K562 (cell line): ENCODE data around the gene GP1BB. TPM values are rescaled to one million over a fixed set of nuclear protein-coding genes. Genes with fewer than 3 reads are reported as not detected.
A peak's percentile ranks its signal among the peaks of the same experiment; 100 is the strongest.

ENCODE experiments used
- ARHGAP35 ChIP-seq: fragments of 450-650 bp; IDR thresholded peaks from 2 replicates; pipeline ENCODE4 v1.6.1; 2018; ENCODE audit not compliant: partially characterized antibody
- BRCA1 ChIP-seq, 2 experiments: fragments of 450-650 bp in 1 of 2; sonication (generic) in 1 of 2; formaldehyde crosslinking in 1 of 2; IDR thresholded peaks; 2 replicates each; pipeline versions ENCODE4 v1.5.0 to v1.6.1; 2017 to 2020; ENCODE audit warnings: mild to moderate bottlenecking in 1 of 2, missing genetic modification reagents in 1 of 2
- CAMTA2 ChIP-seq: fragments of 250-450 bp; sonication (Bioruptor Pico); conservative IDR thresholded peaks from 2 replicates; pipeline ENCODE4 v1.5.1; 2022
- CBFA2T3 ChIP-seq: fragments of 450-650 bp; IDR thresholded peaks from 2 replicates; pipeline ENCODE4 v1.6.1; 2017
- CBX5 ChIP-seq: IDR thresholded peaks from 2 replicates; pipeline ENCODE4 v1.6.1; 2014; ENCODE audit warnings: low read depth, borderline replicate concordance
- CREB1 ChIP-seq, 2 experiments: sonication (generic) in 1 of 2; formaldehyde crosslinking in 1 of 2; IDR thresholded peaks; 2 replicates each; pipeline versions ENCODE4 v1.6.1 to v1.8.0; 2012 to 2022; ENCODE audit warnings: inconsistent platforms in 1 of 2, mild to moderate bottlenecking in 1 of 2, missing genetic modification reagents in 1 of 2, moderate library complexity in 1 of 2
- DACH1 ChIP-seq: fragments of 450-650 bp; IDR thresholded peaks from 2 replicates; pipeline ENCODE4 v1.6.1; 2018; ENCODE audit not compliant: partially characterized antibody
- E2F3 ChIP-seq: fragments of 250-450 bp; sonication (Bioruptor Pico); IDR thresholded peaks from 2 replicates; pipeline ENCODE4 v1.4.0; 2020; ENCODE audit warnings: mild to moderate bottlenecking
- FOS ChIP-seq: IDR thresholded peaks from 3 replicates; pipeline ENCODE4 v1.6.1; 2011; ENCODE audit not compliant: insufficient read length; ENCODE audit errors: extremely low read depth
- FOXA3 ChIP-seq, 2 experiments: fragments of 450-650 bp in 1 of 2; sonication (generic) in 1 of 2; formaldehyde crosslinking; IDR thresholded peaks in 1 of 2; conservative IDR thresholded peaks in 1 of 2; 2 replicates each; pipeline versions ENCODE4 v1.4.0 to v1.8.0; 2020 to 2022; ENCODE audit warnings: mild to moderate bottlenecking in 2 of 2, missing genetic modification reagents in 1 of 2
- FOXJ2 ChIP-seq: fragments of 200-800 bp; sonication (Bioruptor generic); IDR thresholded peaks from 2 replicates; pipeline ENCODE4 v1.6.1; 2016; ENCODE audit warnings: missing genetic modification characterization, missing compliant biosample characterization
- GATAD2A ChIP-seq: fragments of 450-650 bp; IDR thresholded peaks from 2 replicates; pipeline ENCODE4 v1.6.1; 2017
- KDM1A ChIP-seq, 2 experiments: fragments of 450-650 bp; IDR thresholded peaks; 2 replicates each; pipeline ENCODE4 v1.6.1; 2016; ENCODE audit warnings: mild to moderate bottlenecking in 2 of 2
- MCM7 ChIP-seq, 2 experiments: fragments of 450-650 bp; IDR thresholded peaks; 2 replicates each; pipeline ENCODE4 v1.6.1; 2016 to 2018
- MEF2D ChIP-seq: conservative IDR thresholded peaks from 2 replicates; pipeline ENCODE4 v1.6.1; 2016; ENCODE audit warnings: low read depth, missing genetic modification characterization, missing compliant biosample characterization
- NRF1 ChIP-seq, 2 experiments: fragments of 450-650 bp; IDR thresholded peaks in 1 of 2; conservative IDR thresholded peaks in 1 of 2; 2 replicates each; pipeline ENCODE4 v1.6.1; 2014; ENCODE audit warnings: mild to moderate bottlenecking in 2 of 2
- POLR3A ChIP-seq: IDR thresholded peaks from 2 replicates; pipeline ENCODE4 v1.6.1; 2011; ENCODE audit warnings: borderline replicate concordance, mild to moderate bottlenecking, moderate library complexity; ENCODE audit not compliant: insufficient read length, insufficient read depth; ENCODE audit errors: extremely low read depth
- PURB ChIP-seq: sonication (generic); formaldehyde crosslinking; IDR thresholded peaks from 2 replicates; pipeline ENCODE4 v1.9.0; 2021; ENCODE audit warnings: low read depth, mild to moderate bottlenecking, missing genetic modification reagents
- SMC3 ChIP-seq: conservative IDR thresholded peaks from 2 replicates; pipeline ENCODE4 v1.6.1; 2011; ENCODE audit warnings: low read depth, low read length, improper control_type of control experiment; ENCODE audit not compliant: insufficient read depth
- SRF ChIP-seq, 2 experiments: fragments of 250-450, 450-650 bp in 1 of 2; sonication (Bioruptor Pico) in 1 of 2; sonication (generic) in 1 of 2; formaldehyde crosslinking; IDR thresholded peaks; 2 replicates each; pipeline versions ENCODE4 v1.5.0 to v1.5.1; 2020 to 2022; ENCODE audit warnings: mild to moderate bottlenecking in 1 of 2, missing genetic modification reagents in 1 of 2
- U2AF2 ChIP-seq: fragments of 200-400 bp; formaldehyde crosslinking; optimal IDR thresholded peaks from 2 replicates; pipeline ENCODE3; 2017; ENCODE audit warnings: low read depth, mild to moderate bottlenecking, low read length
- USF2 ChIP-seq: sonication (generic); formaldehyde crosslinking; IDR thresholded peaks from 2 replicates; pipeline ENCODE4 v1.5.0; 2020; ENCODE audit warnings: missing genetic modification reagents
- ZKSCAN3 ChIP-seq: fragments of 250-450 bp; sonication (Bioruptor Pico); IDR thresholded peaks from 2 replicates; pipeline ENCODE4 v1.4.0; 2020
- ZNF398 ChIP-seq: fragments of 250-450 bp; sonication (Bioruptor Pico); IDR thresholded peaks from 2 replicates; pipeline ENCODE4 v1.8.0; 2021; ENCODE audit warnings: moderate library complexity, mild to moderate bottlenecking, inconsistent platforms
- ZNF41 ChIP-seq: fragments of 250-450 bp; sonication (Bioruptor Pico); conservative IDR thresholded peaks from 2 replicates; pipeline ENCODE4 v1.4.0; 2020; ENCODE audit warnings: mild to moderate bottlenecking
- ZNF583 ChIP-seq: fragments of 250-450 bp; sonication (Bioruptor Pico); IDR thresholded peaks from 2 replicates; pipeline ENCODE4 v1.4.0; 2020
- ZNF584 ChIP-seq: fragments of 200-800 bp; sonication (Bioruptor generic); IDR thresholded peaks from 2 replicates; pipeline ENCODE4 v1.6.1; 2016; ENCODE audit warnings: low read depth, mild to moderate bottlenecking, missing genetic modification characterization, missing compliant biosample characterization
- polyA plus RNA-seq, 8 experiments: library from polyadenylated mRNA; depleted of rRNA in 4 of 8; stranded (reverse) in 5 of 8; unstranded in 3 of 8; fragments of >200 nt; fragmentation: Nextera tagmentation in 2 of 8; fragmentation: Illumina TruSeq in 1 of 8; extraction: Ambion mirVana in 2 of 8; extraction: Trizol in 1 of 8; gene quantifications; 2 replicates each; pipeline versions ENCODE4 v1.2.1 to v1.2.3, GENCODE V29; 2011 to 2014; ENCODE audit warnings: inconsistent platforms in 1 of 8, missing spikeins in 1 of 8
- total RNA-seq, 7 experiments: library from RNA; depleted of rRNA in 6 of 7; stranded (reverse); fragments of >200 nt in 6 of 7; fragmentation: Illumina TruSeq in 2 of 7; extraction: Trizol in 2 of 7; gene quantifications; 2 replicates each; pipeline versions ENCODE4 v1.2.1 to v1.2.3, GENCODE V29; 2011 to 2021; ENCODE audit warnings: low replicate concordance in 1 of 7

GP1BB gene
- total and polyA plus RNA-seq, 9 of the 15 experiments (the other 6 are each of a cell fraction or from before 2014, with no cell fraction given), result 0.69 to 162 (median 2.8) TPM

- no peak for TF ChIP-seq USF2 (CRISPR knock-in tag)
- no peak for TF ChIP-seq CREB1 (IDR thresholded peaks at IDR 0.05)
- TF ChIP-seq CREB1 (CRISPR knock-in tag; IDR thresholded peaks at IDR 0.05), result no peak
- no peak for TF ChIP-seq PURB
- peak; percentile 98 for TF ChIP-seq SMC3
- TF ChIP-seq ZNF398 (CRISPR knock-in tag), result no peak
- no peak for TF ChIP-seq ZKSCAN3
- no peak for TF ChIP-seq FOXA3 (CRISPR knock-in tag; conservative IDR thresholded peaks at IDR 0.05 in 1 of 2, IDR thresholded peaks at IDR 0.05 in 1 of 2)
- TF ChIP-seq FOXJ2, result no peak
- TF ChIP-seq SRF (CRISPR knock-in tag; IDR thresholded peaks at IDR 0.05), result no peak
- TF ChIP-seq BRCA1 (IDR thresholded peaks at IDR 0.05), result no peak
- TF ChIP-seq BRCA1 (CRISPR knock-in tag; IDR thresholded peaks at IDR 0.05), result no peak
- peak; percentile 89 for TF ChIP-seq ARHGAP35
- TF ChIP-seq CBFA2T3, result peak; percentile 46
- TF ChIP-seq KDM1A (IDR thresholded peaks at IDR 0.05), result no peak
- TF ChIP-seq E2F3 (CRISPR knock-in tag), result no peak
- TF ChIP-seq FOS, result no peak
- no peak for TF ChIP-seq ZNF584 (CRISPR knock-in tag)
- peak; percentile 99 for TF ChIP-seq GATAD2A
- TF ChIP-seq CBX5, result no peak
- TF ChIP-seq MCM7 (IDR thresholded peaks at IDR 0.05), result no peak
- no peak for TF ChIP-seq CAMTA2
- peak; percentile 28 for TF ChIP-seq DACH1
- TF ChIP-seq U2AF2, result no peak
- no peak for TF ChIP-seq POLR3A
- TF ChIP-seq ZNF583 (CRISPR knock-in tag), result no peak
- no peak for TF ChIP-seq ZNF41 (CRISPR knock-in tag)
- no peak; the same call in 1 of the 2 replicates for TF ChIP-seq MEF2D (tag)
- TF ChIP-seq NRF1 (conservative IDR thresholded peaks at IDR 0.05 in 1 of 2, IDR thresholded peaks at IDR 0.05 in 1 of 2), result peak; percentile 78 to 82
Observed at GRCh38 chr22:19717691-19718455, 5.5 kb upstream of the GP1BB start (continued).
